HEK293T (cell line): Measurements from ENCODE around the gene GABPA.

Experiments used
- CTCF ChIA-PET: fragments of 350-600 bp; formaldehyde crosslinking; extraction: SDS; loops from one replicate; lab custom pipeline; 2021; ENCODE audit warnings: antibody characterized with exemption, inconsistent platforms; lab: Yijun Ruan, JAX
- POLR2A ChIA-PET: fragments of 350-600 bp; formaldehyde crosslinking; extraction: SDS; loops from one replicate; lab custom pipeline; 2020; ENCODE audit warnings: antibody characterized with exemption, inconsistent platforms; lab: Yijun Ruan, JAX
- DNase-seq: peaks from one replicate; pipeline ENCODE4 v3.0.0; 2012; ENCODE audit warnings: mixed read lengths; ENCODE audit errors: extremely low spot score
- ARNT ChIP-seq: fragments of 450-650 bp; IDR thresholded peaks from 2 replicates; pipeline ENCODE4 v1.6.1; 2017; ENCODE audit warnings: mild to moderate bottlenecking
- BHLHE40 ChIP-seq: fragments of 450-650 bp; IDR thresholded peaks from 2 replicates; pipeline ENCODE4 v1.6.1; 2016; ENCODE audit warnings: mild to moderate bottlenecking, moderate library complexity, borderline replicate concordance
- CTBP1 ChIP-seq: fragments of 450-650 bp; IDR thresholded peaks from 2 replicates; pipeline ENCODE4 v1.6.1; 2016; ENCODE audit warnings: borderline replicate concordance
- ELF4 ChIP-seq: fragments of 450-650 bp; IDR thresholded peaks from 2 replicates; pipeline ENCODE4 v1.6.1; 2017; ENCODE audit warnings: antibody characterized with exemption
- FOXA1 ChIP-seq: fragments of 450-650 bp; IDR thresholded peaks from 2 replicates; pipeline ENCODE4 v1.6.1; 2016; ENCODE audit warnings: mild to moderate bottlenecking
- FOXK2 ChIP-seq: fragments of 450-650 bp; IDR thresholded peaks from 2 replicates; pipeline ENCODE4 v1.6.1; 2016; ENCODE audit warnings: mild to moderate bottlenecking
- FOXM1 ChIP-seq: fragments of 450-650 bp; IDR thresholded peaks from 2 replicates; pipeline ENCODE4 v1.6.1; 2017; ENCODE audit warnings: mild to moderate bottlenecking, borderline replicate concordance
- HDGF ChIP-seq: fragments of 450-650 bp; IDR thresholded peaks from 2 replicates; pipeline ENCODE4 v1.6.1; 2017; ENCODE audit warnings: antibody characterized with exemption, borderline replicate concordance
- L3MBTL2 ChIP-seq: fragments of 450-650 bp; conservative IDR thresholded peaks from 2 replicates; pipeline ENCODE4 v1.6.1; 2016; ENCODE audit warnings: mild to moderate bottlenecking
- LEF1 ChIP-seq: fragments of 450-650 bp; IDR thresholded peaks from 2 replicates; pipeline ENCODE4 v1.6.1; 2017; ENCODE audit warnings: mild to moderate bottlenecking, borderline replicate concordance
- NFRKB ChIP-seq: fragments of 450-650 bp; IDR thresholded peaks from 2 replicates; pipeline ENCODE4 v1.6.1; 2016; ENCODE audit warnings: mild to moderate bottlenecking, moderate library complexity
- SP1 ChIP-seq: fragments of 450-650 bp; IDR thresholded peaks from 2 replicates; pipeline ENCODE4 v1.6.1; 2017
- SUZ12 ChIP-seq: fragments of 450-650 bp; IDR thresholded peaks from 2 replicates; pipeline ENCODE4 v1.6.1; 2016; ENCODE audit warnings: mild to moderate bottlenecking
- TARDBP ChIP-seq: fragments of 450-650 bp; IDR thresholded peaks from 2 replicates; pipeline ENCODE4 v1.6.1; 2016
- ZNF384 ChIP-seq: fragments of 450-650 bp; IDR thresholded peaks from 2 replicates; pipeline ENCODE4 v1.6.1; 2016
- TF ChIP-seq, protein P1 (sequence below): fragments of 450-650 bp; IDR thresholded peaks from 2 replicates; pipeline ENCODE4 v1.6.1; 2016

The GABPA gene

DNA sequence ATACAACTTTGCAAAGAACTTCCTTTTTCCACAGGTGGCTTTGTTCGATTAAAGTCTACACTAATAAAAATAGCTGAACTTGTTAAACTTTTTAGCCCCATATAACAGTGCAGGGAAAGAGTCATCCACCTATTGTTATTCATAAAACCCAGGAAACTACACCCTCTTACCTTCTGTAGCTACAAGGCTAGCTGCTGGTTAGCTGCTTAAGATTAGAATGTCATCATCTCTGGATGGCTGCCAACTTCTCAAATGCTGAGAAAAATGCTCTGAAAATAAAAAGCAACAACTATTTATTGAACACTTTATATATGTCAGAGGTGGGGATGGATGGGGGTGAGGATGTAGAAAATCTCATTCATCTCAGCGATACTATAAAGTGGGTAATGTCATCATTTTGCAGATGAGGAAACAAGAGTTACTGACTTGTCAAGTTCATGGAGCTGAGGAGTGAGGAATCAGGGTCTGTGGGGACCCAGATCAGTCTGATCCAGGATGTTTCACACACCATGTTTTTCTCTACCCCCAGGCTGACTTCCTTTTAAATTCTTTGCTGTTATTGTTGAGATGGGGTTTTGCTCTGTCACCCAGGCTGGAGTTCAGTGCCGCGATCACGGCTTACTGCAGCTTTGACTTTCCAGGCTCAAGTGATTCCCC is 17.2 kb upstream of the GABPA start:
- DNase-seq = no peak
- no peak for TF ChIP-seq FOXA1
- TF ChIP-seq FOXM1 = no peak
- no peak for TF ChIP-seq LEF1
- TF ChIP-seq L3MBTL2 = no peak
- TF ChIP-seq HDGF = no peak
- no peak for TF ChIP-seq SP1
- no peak for TF ChIP-seq ZNF384
- no peak for TF ChIP-seq NFRKB
- TF ChIP-seq SUZ12 = no peak
- no peak for TF ChIP-seq TARDBP
- no peak for TF ChIP-seq BHLHE40
- TF ChIP-seq ELF4 = no peak
- TF ChIP-seq, protein P1, sequence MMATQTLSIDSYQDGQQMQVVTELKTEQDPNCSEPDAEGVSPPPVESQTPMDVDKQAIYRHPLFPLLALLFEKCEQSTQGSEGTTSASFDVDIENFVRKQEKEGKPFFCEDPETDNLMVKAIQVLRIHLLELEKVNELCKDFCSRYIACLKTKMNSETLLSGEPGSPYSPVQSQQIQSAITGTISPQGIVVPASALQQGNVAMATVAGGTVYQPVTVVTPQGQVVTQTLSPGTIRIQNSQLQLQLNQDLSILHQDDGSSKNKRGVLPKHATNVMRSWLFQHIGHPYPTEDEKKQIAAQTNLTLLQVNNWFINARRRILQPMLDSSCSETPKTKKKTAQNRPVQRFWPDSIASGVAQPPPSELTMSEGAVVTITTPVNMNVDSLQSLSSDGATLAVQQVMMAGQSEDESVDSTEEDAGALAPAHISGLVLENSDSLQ = no peak
- TF ChIP-seq ARNT = no peak
- no peak for TF ChIP-seq CTBP1
- TF ChIP-seq FOXK2 = no peak
- ChIA-PET POLR2A (no interaction called here), CTCF (interaction anchor here (0.8 kb wide), 1 partner anchor 14 kb away, joined by 3 read pairs; no protein-coding TSS in a partner anchor)

DNA sequence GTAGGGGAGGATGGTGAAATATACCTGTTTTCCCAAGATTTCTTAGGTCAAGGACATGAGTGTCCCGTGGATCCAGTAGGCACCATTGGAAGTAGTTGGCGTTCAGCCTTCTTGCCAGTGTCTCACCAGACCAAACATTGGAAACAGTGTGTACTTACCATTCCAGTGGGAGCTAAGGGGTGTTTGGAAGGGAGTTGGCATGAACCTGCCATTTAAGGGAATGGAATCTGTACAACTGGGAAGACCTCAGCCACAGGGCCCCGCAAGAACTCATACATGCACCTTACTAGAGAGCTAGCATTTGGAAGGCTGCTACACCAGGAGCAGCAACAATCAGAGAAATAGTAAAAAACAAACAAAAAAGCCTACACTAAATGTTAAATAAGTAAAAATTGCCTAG is 12.8 kb upstream of the GABPA start:
- CTCF ChIA-PET = no interaction called here
- DNase-seq = no peak
- POLR2A ChIA-PET = no interaction called here
- TF ChIP-seq SUZ12 = no peak
- no peak for TF ChIP-seq BHLHE40
- TF ChIP-seq L3MBTL2 = no peak
- TF ChIP-seq NFRKB = no peak
- TF ChIP-seq TARDBP = no peak
- no peak for TF ChIP-seq ZNF384
- TF ChIP-seq FOXA1 = no peak

DNA sequence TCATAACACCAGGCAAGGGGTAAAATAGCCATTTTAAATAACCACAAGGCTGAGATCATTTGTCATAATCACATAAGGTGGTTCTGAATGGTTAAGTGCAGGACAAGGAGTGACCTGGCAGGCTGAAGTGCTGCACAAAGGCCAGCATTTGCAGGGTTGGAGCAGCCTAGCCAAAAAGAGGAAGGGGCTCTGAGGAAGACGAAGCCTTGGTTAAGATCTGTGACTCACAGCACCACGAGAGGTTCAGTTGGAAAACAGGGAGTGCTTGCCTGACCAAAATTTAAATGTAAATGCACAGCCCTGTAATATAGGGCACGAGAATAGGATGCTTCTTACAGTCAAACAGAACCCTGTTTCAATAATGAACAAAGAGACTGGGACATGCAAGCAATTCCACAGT is 12.1 kb upstream of the GABPA start:
- CTCF ChIA-PET = no interaction called here
- TF ChIP-seq ELF4 (no peak), LEF1 (no peak), BHLHE40 (no peak), FOXK2 (no peak), NFRKB (no peak), L3MBTL2 (no peak), TARDBP (no peak), SUZ12 (no peak), ARNT (no peak), HDGF (no peak)
- POLR2A ChIA-PET = no interaction called here
- no peak for DNase-seq

DNA sequence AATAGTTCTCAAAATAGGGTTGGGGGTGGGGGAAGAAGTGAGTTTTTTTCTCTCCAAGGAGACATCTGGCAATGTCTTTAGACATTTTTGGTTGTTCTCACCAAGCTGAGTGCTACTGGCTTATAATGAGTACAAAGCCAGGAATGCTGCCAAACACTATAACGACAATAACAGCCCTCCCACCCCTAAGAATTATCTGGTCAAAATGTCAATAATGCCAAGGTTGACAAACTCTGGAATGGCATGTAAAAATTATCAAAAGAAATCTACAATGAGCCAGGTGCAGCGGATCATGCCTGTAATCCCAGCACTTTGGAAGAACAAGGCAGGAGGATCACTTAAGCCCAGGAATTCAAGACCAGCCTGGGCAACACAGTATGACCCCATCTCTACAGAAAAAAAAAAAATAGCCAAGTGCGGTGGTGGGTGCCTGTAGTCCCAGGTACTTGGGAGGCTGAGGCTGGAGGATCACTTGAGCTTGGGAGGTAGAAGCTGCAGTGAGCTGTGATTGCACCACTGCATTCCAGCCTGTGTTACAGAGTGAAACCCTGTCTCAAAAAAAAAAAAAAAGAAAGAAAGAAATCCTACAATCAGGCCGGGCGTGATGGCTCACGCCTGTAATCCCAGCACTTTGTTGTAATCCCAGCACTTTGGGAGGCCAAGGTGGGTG is 2.5 kb upstream of the GABPA start:
- no peak for DNase-seq
- ChIA-PET POLR2A (no interaction called here), CTCF (interaction anchor here (0.8 kb wide), 1 partner anchor 15 kb away, joined by 3 read pairs; no protein-coding TSS in a partner anchor)
- TF ChIP-seq SP1 (no peak), LEF1 (no peak), ELF4 (no peak), BHLHE40 (no peak), TARDBP (no peak), HDGF (no peak), FOXK2 (no peak), ARNT (no peak), FOXA1 (no peak), FOXM1 (no peak), L3MBTL2 (no peak)
- TF ChIP-seq, protein P1 = no peak

DNA sequence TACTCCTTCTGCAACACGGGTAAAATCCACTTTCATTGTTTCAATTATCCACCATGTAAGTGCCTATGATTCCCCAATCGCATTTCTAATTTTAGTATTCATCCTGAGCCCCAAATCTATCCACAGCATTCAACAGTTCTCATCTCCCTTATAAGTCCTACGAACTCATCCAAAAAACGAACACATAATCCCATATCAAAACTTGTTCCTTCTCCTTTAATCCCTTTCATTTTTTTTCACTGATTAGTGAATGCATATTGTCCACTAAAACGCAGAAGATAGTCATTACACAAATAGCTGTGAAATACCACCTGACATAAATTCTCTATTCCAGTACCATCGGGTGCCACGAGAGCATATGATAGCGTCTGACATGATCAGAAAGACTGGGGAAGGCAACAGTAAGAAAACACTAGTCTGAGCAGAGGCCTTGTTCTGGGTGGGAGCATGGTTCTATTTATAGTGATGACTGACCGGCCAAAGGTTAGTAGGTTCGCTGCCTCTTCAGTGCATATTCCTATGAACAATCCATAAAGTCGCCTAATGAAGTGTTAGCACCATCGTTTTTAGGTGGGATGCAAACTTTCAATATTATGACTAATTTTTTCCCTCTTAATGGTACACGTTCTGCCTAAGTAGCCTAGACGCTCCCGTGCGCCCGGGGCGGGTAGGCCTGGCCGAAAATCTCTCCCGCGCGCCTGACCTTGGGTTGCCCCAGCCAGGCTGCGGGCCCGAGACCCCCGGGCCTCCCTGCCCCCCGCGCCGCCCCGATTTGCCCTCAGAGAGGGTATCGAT is 716 bp upstream of the GABPA start:
- TF ChIP-seq TARDBP (no peak), ELF4 (no peak), HDGF (no peak), L3MBTL2 (no peak), FOXM1 (no peak), SP1 (no peak), CTBP1 (no peak), ZNF384 (no peak), LEF1 (no peak), NFRKB (no peak), ARNT (no peak), BHLHE40 (no peak)
- TF ChIP-seq, protein P1 = no peak
- peak; percentile 26 for DNase-seq
- ChIA-PET POLR2A (interaction anchor here (1.2 to 1.8 kb wide), 2 partner anchors 9 to 125 kb away, joined by 4 to 6 read pairs; no protein-coding TSS in a partner anchor), CTCF (no interaction called here)

DNA sequence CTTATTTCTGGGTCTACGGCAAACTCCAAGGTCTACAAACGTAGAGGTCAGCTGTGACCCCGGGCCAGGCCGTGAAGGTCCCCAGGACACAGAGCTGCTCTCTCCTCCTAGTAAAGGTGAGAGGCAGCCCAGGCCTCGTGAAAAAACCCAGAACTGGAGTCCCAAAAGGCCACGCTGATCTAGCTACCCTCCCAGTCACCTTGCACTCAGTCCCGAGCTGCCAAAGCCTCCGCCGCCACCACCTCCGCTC is 193 bp upstream of the GABPA start:
- TF ChIP-seq ELF4 = no peak
- no peak for TF ChIP-seq L3MBTL2
- TF ChIP-seq, protein P1 = no peak
- TF ChIP-seq BHLHE40 = no peak
- no peak for TF ChIP-seq CTBP1
- no peak for TF ChIP-seq ZNF384
- no peak for TF ChIP-seq ARNT
- DNase-seq = no peak
- POLR2A ChIA-PET = interaction anchor here (0.6 to 1.8 kb wide), 4 partner anchors 9 to 126 kb away, joined by 3 to 8 read pairs (median 5); no protein-coding TSS in a partner anchor
- CTCF ChIA-PET = no interaction called here
